ENCODE results near the gene R3HCC1L.

DNA sequence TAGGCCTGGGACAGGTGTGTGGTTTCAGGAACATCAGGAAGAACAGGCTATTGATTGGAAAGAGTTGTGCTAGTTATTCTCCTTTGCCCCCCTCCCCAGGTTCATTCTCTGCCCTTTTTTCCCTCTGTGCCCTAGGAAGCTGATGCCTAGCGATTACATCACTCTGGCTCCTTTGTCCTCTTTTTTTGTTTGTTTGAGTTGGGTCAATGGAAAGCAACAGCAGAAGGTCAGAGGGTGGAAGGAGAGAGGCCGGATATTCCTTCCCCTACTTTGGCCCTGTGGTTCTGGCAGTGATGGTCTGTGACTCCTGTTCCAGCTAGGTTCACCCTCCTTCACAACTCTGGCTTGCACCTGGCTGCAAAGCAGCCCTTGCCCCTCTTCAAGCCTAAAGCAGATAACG is 114.7 kb downstream of the R3HCC1L start:
- TF ChIP-seq, protein P1, sequence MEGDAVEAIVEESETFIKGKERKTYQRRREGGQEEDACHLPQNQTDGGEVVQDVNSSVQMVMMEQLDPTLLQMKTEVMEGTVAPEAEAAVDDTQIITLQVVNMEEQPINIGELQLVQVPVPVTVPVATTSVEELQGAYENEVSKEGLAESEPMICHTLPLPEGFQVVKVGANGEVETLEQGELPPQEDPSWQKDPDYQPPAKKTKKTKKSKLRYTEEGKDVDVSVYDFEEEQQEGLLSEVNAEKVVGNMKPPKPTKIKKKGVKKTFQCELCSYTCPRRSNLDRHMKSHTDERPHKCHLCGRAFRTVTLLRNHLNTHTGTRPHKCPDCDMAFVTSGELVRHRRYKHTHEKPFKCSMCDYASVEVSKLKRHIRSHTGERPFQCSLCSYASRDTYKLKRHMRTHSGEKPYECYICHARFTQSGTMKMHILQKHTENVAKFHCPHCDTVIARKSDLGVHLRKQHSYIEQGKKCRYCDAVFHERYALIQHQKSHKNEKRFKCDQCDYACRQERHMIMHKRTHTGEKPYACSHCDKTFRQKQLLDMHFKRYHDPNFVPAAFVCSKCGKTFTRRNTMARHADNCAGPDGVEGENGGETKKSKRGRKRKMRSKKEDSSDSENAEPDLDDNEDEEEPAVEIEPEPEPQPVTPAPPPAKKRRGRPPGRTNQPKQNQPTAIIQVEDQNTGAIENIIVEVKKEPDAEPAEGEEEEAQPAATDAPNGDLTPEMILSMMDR (IDR thresholded peaks at IDR 0.05) = no peak
- TF ChIP-seq POLR2A (IDR thresholded peaks at IDR 0.05) (no peak), EP300 (IDR thresholded peaks at IDR 0.05; ENCODE audit: low read depth) (no peak), POLR2AphosphoS5 (IDR thresholded peaks at IDR 0.05) (no peak)
